CD1c-positive myeloid dendritic cell (primary cell): ENCODE data around the gene KSR2.

Source experiments
- DNase-seq: peaks from one replicate; pipeline ENCODE4 v3.0.0-alpha.2; 2016; ENCODE audit errors: extremely low spot score

KSR2 gene

GRCh38 chr12:117499759-117500485, 468.9 kb downstream of the KSR2 start:
- no peak for DNase-seq

- DNase-seq, result no peak
Observed at GRCh38 chr12:117498880-117499279, 469.9 kb downstream of the KSR2 start.

- no peak for DNase-seq
Observed at GRCh38 chr12:117498256-117498655, 470.5 kb downstream of the KSR2 start.

GRCh38 chr12:117497407-117497806, 471.4 kb downstream of the KSR2 start:
- DNase-seq, result no peak

- no peak for DNase-seq
Observed at GRCh38 chr12:117494833-117495655, 473.7 kb downstream of the KSR2 start.

- no peak for DNase-seq
Observed at GRCh38 chr12:117491711-117492110, 477.1 kb downstream of the KSR2 start.

- DNase-seq, result no peak
Observed at GRCh38 chr12:117490130-117490529, 478.7 kb downstream of the KSR2 start.

GRCh38 chr12:117489671-117490070, 479.1 kb downstream of the KSR2 start:
- no peak for DNase-seq

- peak; percentile 1 for DNase-seq
Observed at GRCh38 chr12:117486840-117487659, 481.7 kb downstream of the KSR2 start.

GRCh38 chr12:117485984-117486839, 482.6 kb downstream of the KSR2 start:
- DNase-seq, result no peak

GRCh38 chr12:117484901-117485300, 483.9 kb downstream of the KSR2 start:
- DNase-seq, result no peak

GRCh38 chr12:117483501-117483900, 485.3 kb downstream of the KSR2 start:
- DNase-seq, result no peak

- no peak for DNase-seq
Observed at GRCh38 chr12:117481470-117481869, 487.3 kb downstream of the KSR2 start.

GRCh38 chr12:117476341-117476740, 492.4 kb downstream of the KSR2 start:
- DNase-seq, result no peak

GRCh38 chr12:117473856-117474255, 494.9 kb downstream of the KSR2 start:
- no peak for DNase-seq

GRCh38 chr12:117472983-117473382, 495.8 kb downstream of the KSR2 start:
- DNase-seq, result no peak

- DNase-seq, result no peak
Observed at GRCh38 chr12:117470804-117471203, 498.0 kb downstream of the KSR2 start.

- DNase-seq, result no peak
Observed at GRCh38 chr12:117469883-117470483, 498.8 kb downstream of the KSR2 start.

- no peak for DNase-seq
Observed at GRCh38 chr12:117468016-117468415, 500.8 kb downstream of the KSR2 start.

- DNase-seq, result no peak
Observed at GRCh38 chr12:117467588-117467987, 501.2 kb downstream of the KSR2 start.
